GM18907 (cell line): Measurements from ENCODE around the gene CLP1.

ENCODE experiments used
- ATAC-seq: cut with Tn5 transposase; IDR thresholded peaks from one replicate; pipeline ENCODE4 v1.9.1; 2021; ENCODE audit warnings: mild to moderate bottlenecking, moderate library complexity; ENCODE audit not compliant: unreplicated experiment

CLP1 gene

DNA sequence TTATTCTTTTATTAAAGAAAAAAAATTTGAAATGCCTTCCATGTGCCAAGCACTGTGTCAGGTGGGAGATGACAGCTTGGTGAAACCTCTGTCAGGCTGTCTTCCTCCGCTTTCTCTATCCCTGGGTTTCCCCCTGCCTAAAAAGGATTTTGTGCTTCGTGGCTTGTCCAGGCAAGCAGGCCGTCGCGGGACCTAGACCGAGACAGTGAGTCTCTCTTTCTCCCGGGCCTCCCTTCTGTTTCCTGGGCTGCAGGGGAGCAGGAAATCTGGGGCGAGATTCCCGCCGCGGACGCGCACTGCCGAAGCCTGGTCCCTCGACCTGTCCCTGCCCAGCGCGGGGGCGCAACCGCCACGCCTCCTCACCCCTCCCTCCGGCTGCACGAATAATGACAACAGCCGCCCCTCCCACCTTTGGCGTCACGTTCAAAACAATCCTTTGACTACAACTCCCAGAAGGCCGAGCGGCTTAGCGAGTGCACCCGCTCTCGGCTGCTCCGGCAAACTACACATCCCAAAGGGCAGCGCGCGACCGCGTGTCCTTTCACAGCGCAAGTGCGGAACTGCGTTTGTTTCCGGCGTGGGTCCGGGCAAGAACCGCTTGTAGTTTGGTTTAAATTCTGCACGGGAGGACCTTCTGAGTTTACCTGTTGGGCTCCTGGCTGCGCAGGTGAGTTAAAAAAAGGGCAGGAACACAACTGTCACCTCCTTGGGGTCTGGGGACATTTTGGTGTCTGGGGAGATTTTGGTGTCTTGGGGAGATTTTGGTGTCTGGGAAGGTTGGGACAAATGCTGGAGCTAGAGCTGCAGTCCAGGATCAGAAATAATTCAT is at the start of gene CLP1:
TSS of gene CLP1 (plus strand) at position 569 of the 829 bp plus-strand sequence. CDS start 1,715 bp downstream, outside the sequence.
- ATAC-seq: peak; percentile 99

DNA sequence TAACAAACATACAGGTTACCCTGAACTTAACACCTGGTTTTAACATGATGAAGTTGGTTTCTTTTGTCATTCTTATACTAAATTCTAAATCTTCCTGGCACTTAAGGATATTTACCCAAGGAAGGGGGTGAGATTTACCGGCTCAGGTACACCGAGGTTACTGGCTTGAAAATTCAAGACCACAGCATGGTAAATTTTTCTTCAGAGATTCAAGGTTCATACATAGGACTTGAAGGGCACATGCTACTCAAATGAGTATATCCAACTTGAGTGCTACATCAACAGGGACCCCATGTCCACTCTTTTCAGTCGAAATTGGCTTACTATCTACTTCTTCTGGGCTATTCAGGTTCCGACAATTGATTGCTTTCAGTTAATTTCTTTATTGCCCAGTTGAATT is 47.4 kb upstream of the CLP1 start:
- ATAC-seq: no peak

DNA sequence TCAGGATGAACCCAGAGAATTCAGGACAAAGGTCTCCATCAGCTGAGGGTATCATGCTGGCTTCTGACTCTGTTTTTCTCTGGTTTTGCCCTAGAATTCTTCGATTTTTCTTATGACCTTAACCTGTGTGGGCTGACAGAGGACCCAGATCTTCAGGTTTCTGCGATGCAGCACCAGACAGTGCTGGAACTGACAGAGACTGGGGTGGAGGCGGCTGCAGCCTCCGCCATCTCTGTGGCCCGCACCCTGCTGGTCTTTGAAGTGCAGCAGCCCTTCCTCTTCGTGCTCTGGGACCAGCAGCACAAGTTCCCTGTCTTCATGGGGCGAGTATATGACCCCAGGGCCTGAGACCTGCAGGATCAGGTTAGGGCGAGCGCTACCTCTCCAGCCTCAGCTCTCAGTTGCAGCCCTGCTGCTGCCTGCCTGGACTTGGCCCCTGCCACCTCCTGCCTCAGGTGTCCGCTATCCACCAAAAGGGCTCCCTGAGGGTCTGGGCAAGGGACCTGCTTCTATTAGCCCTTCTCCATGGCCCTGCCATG is 43.3 kb upstream of the CLP1 start:
- ATAC-seq: no peak

DNA sequence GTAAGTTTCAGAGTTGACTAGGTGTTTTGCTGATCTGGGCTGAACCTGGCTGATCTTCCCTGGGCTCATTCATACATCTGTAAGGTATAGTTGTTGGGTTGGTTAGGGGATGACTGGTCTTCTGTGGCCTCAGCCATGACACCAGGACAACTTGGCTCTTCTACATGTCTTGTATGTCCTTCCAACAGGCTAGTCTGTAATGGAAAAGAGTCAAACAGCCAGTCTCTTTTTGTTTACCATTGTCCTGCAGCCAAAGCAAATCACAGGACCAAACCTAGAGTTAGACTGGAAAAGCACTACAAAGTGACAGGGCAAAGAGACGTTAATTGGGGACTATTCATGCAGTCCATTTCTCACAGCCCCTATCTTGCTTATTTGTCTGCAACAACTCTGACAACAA is 42.3 kb upstream of the CLP1 start:
- no peak for ATAC-seq

DNA sequence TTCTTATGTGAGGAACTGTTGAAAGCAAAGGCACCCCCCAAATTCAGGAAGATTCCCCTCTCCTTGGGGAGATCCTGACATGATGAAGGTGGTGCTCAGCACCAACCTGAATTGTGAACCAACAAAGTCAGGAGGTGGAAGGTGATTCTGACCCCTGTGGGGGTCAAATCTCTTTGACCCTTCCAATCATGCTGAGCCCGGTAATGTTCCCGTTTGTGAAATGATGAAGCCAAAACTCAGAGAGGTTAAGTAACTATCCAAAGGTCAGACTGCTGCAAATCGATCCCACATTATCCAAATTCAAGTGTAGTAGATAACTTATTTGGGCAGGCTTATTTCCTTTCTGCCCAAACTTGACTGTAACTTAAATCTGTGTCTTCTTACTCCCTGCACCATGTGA is 41.0 kb upstream of the CLP1 start:
- no peak for ATAC-seq

DNA sequence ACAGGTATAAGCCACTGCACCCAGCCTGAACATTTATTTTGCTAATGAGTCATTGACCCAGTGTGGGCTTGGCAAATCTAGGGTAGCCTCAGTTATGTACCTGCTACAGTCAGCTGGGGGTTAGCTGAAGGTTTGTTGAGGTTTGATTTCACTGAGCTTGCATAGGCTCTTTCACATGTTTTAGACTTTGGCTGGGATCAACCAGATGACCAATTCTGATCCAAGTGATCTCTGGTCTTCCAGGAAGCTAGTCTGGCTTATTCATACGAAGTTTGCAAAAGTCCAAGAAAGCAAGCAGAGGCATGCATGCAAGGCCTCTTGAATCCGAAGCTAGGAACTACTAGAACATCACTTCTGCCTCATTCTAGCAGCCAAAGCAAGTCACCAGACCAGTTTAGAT is 39.1 kb upstream of the CLP1 start:
- ATAC-seq: no peak

DNA sequence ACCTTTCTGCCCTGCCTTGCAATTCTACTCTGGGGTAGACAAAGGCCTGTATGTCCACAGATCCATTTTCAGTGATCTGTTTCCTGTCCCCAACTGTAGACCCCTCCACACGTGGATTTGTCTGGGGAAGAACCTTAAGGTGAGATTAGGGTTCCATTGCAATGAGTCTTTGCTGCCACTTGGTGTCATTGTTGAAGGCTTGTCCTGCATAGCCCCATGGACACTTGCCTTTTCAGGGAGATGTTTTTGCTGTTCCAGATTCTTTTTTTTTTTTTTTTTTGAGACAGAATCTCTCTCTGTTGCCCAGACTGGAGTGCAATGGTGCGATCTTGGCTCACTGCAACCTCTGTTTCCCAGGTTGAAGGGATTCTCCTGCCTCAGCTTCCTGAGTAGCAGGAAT is 38.2 kb upstream of the CLP1 start:
- no peak for ATAC-seq

DNA sequence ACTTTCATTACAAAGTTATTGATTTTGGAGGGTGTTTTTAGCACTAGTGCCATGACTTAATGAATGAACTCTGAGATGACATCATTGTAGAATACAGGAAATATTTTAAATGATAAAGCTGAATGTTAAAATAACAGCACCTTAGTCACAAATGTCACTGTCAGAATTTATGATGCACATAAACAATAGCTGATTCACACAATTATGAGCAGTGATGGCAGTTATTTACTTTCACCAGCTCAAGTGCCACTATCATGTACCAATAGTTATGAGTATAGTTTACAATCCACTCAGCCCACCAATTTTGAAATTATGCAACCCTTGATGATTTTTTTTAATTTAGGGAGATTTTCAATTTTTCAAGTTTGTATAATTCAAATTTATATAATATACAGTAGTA is 37.1 kb upstream of the CLP1 start:
- no peak for ATAC-seq

DNA sequence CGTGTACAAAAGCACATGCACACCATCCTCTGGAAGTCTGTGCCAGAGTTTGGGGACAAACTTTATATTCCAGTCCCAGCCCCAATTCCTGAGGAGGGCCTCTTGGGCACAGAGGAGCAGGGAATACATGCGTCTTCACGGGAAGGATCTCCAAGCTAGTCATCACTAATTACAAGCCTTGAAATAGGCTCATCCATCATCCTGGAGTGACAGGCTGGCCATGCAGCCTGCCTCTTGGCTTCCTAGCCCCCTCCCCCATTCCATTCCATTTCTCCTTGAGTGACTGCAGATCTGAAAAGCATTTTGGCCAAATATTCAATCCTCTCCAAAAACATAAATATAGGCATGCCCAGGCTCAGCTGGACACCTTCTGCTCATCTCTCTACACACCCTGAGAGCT is 35.3 kb upstream of the CLP1 start:
- ATAC-seq: no peak

DNA sequence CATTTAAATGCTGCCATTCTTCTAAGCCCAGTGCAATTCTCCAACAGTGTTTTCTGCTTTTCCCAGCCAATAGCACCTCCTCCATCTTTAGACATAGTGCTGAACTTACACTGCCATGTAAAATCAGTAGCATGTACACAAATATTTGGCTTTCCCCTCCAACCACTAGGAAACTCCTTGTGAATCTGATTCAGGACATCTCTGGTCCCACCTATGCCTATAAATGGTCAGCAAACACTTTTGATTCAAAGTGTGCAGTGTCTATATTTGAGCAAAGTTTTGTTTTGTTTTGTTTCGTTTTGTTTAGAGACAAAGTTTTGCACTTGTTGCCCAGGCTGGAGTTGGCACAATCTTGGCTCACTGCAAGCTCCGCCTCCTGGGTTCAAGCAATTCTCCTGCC is 32.7 kb upstream of the CLP1 start:
- ATAC-seq: no peak

DNA sequence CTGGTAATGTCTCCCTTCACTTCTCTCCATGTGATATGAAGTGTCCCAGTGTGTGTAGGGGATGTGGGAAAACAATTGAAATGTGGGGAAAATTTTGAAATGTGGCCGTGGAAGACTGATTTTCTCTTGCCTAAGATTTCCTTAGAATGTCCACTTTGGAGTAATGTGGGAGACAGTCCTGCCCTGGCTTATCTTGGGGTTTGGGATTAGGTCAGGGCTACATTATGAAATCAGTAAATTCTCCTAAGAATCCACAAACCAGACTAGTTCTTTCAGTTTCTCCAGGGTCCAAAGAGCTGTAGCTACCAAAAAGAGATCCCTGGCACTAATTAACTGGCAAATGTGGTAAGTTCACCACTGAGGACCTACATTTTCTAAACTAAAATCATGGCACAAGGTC is 30.7 kb upstream of the CLP1 start:
- ATAC-seq: no peak

DNA sequence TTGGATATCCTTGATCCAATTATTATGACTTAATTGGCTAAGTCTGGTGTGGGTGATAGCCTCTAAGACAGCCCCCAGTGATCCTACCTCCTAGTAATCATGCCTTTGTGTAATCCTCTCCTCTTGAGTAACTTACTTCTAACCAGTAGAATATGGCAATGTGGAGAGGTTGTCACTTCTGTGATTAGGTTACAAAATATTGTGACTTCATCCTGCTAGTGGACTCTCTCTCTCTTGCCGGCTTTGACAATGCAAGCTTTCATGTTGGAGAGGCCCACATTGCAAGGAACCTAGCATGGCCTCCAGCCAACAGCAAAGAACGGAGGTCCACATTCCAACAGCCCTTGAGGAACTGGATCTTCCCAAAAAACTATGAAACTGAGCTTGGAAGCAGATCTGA is 27.4 kb upstream of the CLP1 start:
- ATAC-seq: no peak

DNA sequence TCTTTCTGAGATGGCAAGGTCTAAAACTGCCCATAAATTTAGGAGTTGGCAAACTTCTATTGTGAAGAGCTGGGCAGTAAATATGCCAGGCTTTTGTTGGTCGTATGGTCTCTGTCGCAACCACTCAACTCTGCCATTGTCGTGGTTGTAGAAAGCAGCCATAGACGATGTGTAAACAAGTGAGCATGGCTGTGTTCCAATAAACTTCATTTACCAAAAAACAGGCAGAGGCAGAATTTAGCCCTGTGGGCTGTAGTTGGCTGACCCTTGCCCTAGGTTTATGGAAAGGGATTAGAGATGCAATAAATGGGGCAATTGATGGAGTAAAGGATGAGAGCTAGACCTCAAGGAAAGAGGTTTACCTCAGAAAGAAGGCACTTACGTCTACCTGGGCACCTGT is 25.4 kb upstream of the CLP1 start:
- no peak for ATAC-seq

DNA sequence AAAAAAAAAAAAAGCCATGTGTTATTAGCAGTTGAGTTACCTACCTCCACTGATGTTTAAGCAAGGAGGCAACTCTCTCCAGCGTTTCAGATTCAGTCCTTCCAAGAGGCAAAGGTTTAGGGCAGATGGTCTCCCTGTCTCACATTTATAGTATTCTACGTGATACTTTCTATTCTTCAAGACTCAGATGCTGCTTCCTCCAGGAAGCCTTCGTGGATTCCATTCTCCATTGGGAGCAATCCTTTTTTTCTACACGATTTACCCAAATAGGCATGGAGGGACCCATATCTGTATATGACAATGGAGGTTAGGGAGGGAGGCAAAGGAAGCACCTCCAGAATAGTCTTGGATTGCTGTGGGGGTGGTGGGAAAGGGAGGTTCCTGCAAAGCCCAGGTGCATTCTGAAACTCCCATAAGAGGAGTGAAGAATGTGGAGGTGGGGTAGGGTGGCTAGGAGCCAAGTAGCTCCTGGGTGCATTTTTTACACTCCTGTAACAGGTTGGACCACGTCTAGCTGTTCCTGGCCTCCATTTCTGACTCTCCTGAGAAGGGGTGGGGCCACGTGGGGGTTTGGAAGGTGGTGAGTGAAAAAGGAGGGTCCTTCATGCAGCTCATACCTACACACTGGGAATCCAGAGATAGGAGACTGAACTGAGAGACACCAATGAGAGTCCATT is 24.0 kb upstream of the CLP1 start:
- no peak for ATAC-seq

DNA sequence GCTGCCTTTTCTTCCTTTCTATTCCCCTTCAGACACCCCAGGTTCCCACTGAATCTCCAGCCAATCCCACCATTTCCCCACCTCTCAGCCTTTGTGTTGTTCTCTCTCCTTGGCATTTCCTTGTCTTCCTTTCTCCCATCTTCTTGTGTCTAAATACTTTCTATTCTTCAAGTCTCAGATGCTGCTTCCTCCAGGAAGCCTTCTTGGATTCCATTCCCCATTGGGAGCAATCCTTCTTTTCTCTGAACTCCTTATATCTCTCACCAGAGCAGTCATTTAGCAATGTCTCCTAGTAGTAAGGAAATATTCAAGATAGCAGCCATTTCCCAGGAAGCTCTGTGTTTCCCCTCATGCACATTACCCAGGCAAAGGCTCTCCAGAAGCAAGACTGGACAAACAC is 23.3 kb upstream of the CLP1 start:
- no peak for ATAC-seq

DNA sequence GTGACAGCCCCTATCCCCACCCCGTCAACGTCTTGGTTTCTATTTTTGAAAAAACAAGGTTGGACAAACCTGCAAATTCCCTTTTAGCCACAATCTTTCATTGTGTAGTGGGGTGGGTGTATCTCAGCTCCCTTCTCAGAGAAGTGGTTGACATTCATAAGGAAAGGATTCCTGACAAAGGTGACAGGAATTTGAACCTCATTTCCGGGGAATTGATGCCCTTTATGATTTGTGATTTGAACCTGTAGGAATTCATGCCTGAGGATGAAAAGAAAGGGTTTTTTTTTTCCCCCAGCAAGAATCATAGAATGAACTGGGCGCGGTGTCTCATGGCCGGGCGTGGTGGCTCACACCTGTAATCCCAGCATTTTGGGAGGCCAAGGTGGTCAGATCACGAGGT is 22.3 kb upstream of the CLP1 start:
- no peak for ATAC-seq

DNA sequence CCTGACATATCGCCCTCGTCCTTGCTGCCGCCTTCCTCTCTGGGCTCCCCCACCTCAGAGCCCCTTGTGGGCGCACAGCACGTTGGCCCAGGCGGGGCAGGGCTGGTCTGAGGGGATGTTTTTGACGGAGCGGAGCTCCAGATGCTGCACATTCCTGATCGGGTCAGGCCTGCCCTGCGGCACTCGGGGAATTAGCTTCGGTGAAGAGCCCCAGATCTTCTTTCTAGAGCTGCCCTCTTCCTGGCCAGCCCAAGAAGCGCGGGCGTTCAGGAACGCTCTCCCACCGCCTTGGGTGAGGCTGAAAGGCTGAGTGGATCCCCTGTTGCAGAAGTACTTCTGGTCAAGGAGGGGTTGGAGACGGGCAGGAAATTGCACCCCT is 19.9 kb upstream of the CLP1 start:
- no peak for ATAC-seq

DNA sequence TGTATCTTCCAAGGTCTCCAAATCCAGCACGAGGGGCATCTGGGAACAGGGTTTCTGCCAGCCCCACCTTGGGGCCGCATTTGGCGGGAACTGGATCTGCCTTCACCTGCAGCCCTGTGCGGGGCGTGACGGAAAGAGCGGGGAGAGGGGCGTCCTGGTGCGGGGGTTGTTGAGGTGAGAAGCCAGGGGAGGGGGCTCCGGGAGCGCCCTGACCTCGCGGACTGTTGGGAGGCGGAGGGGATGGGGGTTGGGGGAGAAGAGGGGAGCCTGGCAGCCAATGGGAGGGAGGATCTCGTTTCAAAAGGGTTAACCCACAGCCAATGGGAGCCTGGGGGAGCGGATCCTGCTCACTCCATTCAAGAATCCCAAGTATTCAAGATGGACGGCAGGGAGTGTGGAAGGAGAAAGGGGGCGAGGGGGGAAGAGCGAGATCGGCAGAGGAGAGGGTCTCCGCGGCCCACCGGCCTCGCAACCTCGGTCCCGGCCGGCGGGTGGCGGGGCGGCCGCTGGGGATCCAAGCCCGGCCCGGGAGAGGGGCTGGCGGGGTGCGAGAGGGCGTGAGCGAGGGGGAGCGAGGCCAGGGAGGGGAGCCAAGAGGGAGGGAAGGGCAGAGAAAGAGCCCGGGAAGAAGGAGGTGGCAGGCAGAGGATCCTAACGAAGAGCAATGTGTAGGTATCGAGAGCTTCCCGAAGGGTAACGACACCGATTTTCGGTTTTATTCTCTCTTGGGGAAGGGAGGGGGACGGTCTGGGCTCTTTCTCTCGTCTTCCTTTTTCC is 19.4 kb upstream of the CLP1 start:
- no peak for ATAC-seq

DNA sequence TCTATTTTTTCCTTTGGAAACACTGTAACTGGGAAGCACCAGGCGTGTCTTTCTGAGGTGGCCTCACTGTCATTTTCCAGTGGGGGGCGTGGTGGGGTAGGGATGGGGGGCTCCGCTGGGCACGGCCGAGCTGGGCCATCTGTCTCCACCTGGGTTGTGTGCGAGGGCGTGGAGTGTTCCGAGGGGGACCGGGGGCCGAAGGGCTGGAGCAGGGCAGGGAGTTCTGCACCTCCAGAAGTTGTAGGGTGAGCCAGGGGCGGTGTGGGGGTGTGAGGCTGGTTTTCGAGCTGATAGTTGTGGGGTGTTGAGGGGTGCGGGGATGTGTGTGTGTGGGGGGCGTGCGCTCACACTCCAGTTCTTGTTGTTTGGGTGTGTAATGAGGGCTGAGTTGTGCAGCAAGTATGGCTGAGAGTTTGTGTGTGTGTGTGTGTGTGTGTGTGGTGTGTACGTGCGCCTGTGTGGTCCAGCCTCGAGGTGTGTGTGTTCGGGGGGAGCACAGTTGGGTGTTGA is 18.7 kb upstream of the CLP1 start:
- ATAC-seq: no peak

DNA sequence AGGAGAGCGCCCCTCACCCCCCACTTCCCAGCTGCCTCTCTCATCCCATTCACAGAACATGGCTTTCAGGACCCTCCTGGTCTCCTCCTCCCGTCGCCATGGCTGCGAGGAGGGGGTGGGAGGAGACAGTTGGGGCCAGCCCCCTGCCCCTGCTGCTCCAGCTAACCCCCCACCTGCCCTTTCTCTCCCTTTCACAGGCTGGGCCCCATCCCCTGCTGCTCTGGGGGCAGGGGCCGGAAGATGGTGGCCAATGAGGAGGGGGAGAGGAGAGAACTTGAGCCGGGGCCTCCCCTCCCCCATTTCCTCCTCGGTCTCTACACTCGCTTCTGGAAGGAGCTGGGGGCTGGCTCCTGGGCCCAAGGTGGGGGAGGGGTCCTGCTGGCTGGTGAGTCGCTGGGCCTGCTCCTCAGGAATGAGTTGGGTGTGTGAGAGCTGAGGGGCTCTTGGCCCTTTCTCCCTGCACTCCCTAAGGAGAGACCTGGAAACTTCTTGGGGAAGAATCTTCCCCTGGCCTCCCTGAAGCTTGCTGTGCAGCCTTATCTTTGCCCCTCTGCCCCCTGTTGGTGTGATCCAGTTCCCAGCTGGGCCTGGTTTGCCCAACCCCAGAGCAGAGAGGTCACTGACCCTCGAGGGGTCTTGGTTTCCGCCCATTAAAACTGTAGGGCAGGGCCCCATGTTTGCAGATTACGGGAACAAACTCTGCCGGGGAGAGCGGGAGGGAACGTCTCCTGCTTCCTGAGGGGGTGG is 18.1 kb upstream of the CLP1 start:
- no peak for ATAC-seq
